Uterus (tissue), 4 donors: ENCODE results near the gene NBAS. TPM values are rescaled to one million over a fixed set of nuclear protein-coding genes. Genes with fewer than 3 reads are reported as not detected.
"Not testable (repeated sequence)": the region's sequence is repeated elsewhere in the genome, so short reads cannot be mapped to it uniquely, and the experiment has no call there.

ENCODE experiments used
- DNase-seq, 2 donors: peaks; one replicate each; pipeline ENCODE4 v3.0.0-alpha.2; 2019 to 2020
- H3K27ac ChIP-seq, 2 donors: fragments of 200-600 bp; sonication (generic); 1 replicate in 1 of 2; 2 replicates in 1 of 2; pipeline ENCODE4 v1.5.1; 2016 to 2018
- H3K27me3 ChIP-seq, 2 donors: fragments of 200-600 bp; sonication (generic); one replicate each; pipeline ENCODE4 v1.5.1; 2018 to 2019; ENCODE audit warnings: control low read depth in 1 of 2
- H3K36me3 ChIP-seq, 2 donors: fragments of 200-600 bp; sonication (generic); one replicate each; pipeline ENCODE4 v1.5.1; 2019; ENCODE audit warnings: control low read depth in 1 of 2
- H3K4me1 ChIP-seq, 2 donors: fragments of 200-600 bp; sonication (generic); one replicate each; pipeline ENCODE4 v1.5.1; 2018 to 2019; ENCODE audit warnings: control low read depth in 1 of 2
- H3K4me3 ChIP-seq, 2 donors: fragments of 200-600 bp; sonication (generic); 1 replicate in 1 of 2; 2 replicates in 1 of 2; pipeline ENCODE4 v1.5.1; 2018 to 2019; ENCODE audit warnings: mild to moderate bottlenecking in 1 of 2
- H3K9me3 ChIP-seq, 2 donors: fragments of 200-600 bp; sonication (generic); one replicate each; pipeline ENCODE4 v1.5.1; 2019; ENCODE audit warnings: control low read depth in 1 of 2
- POLR2A ChIP-seq, 2 donors: fragments of 450-650 bp; IDR thresholded peaks; one replicate each; pipeline ENCODE4 v1.6.1; 2016; ENCODE audit warnings: antibody characterized with exemption in 2 of 2, mild to moderate bottlenecking in 1 of 2, moderate library complexity in 1 of 2
- intact Hi-C: fragments of 100-400 bp; cut with DNase I; formaldehyde crosslinking; loops from one replicate; pipeline ENCODE4 v1.15.1; 2023; ENCODE audit warnings: low total_unique reads
- total RNA-seq, 4 donors: library from RNA; depleted of rRNA in 3 of 4; stranded (reverse); fragments of >200 nt in 3 of 4; gene quantifications; one replicate each; pipeline versions ENCODE4 v1.1.0 to v1.2.4, GENCODE V29; 2014 to 2023
- TF ChIP-seq, protein P1 (sequence below), 4 experiments: fragments of 200-600 bp in 2 of 4; fragments of 450-650 bp in 2 of 4; sonication (generic) in 2 of 4; IDR thresholded peaks; one replicate each; pipeline ENCODE4 v1.5.1; 2016 to 2019; ENCODE audit warnings: antibody characterized with exemption in 4 of 4, mild to moderate bottlenecking in 2 of 4, moderate library complexity in 1 of 4
- donor health status: DM: yes; HTN: yes; CAD: no.

The NBAS gene
- total RNA-seq, 4 donors from 2014 or later = 36.2 to 93.5 (median 49.5) TPM

DNA sequence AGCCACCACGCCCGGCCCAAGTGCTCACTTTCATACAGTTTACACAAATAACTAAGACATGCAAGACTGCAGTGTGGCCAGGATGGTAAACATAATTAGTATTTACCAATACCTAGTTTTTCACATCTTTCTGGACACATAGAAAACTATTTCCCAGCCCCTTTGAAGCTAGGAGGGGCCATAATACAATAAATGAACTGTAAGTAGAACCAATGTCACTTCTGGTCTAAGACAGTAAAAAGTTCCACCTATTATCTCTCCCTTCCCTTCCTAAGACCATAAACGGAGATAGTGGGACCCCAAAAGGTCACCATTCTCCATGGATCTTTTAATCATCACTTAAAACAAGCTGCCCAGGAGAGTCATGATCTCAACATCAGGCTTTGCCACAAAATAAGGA lies 51.0 kb downstream of the NBAS start:
- intact Hi-C loops = no loop called here
- H3K36me3 ChIP-seq = no peaks in the 10 kb centered on the region
- no peaks in the 10 kb centered on the region for H3K9me3 ChIP-seq
- no peaks in the 10 kb centered on the region for H3K27me3 ChIP-seq
- no peaks in the 10 kb centered on the region for H3K4me1 ChIP-seq
- no peak for DNase-seq
- TF ChIP-seq, protein P1, sequence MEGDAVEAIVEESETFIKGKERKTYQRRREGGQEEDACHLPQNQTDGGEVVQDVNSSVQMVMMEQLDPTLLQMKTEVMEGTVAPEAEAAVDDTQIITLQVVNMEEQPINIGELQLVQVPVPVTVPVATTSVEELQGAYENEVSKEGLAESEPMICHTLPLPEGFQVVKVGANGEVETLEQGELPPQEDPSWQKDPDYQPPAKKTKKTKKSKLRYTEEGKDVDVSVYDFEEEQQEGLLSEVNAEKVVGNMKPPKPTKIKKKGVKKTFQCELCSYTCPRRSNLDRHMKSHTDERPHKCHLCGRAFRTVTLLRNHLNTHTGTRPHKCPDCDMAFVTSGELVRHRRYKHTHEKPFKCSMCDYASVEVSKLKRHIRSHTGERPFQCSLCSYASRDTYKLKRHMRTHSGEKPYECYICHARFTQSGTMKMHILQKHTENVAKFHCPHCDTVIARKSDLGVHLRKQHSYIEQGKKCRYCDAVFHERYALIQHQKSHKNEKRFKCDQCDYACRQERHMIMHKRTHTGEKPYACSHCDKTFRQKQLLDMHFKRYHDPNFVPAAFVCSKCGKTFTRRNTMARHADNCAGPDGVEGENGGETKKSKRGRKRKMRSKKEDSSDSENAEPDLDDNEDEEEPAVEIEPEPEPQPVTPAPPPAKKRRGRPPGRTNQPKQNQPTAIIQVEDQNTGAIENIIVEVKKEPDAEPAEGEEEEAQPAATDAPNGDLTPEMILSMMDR (IDR thresholded peaks at IDR 0.05) = no peak
- no peak for TF ChIP-seq POLR2A (IDR thresholded peaks at IDR 0.05)
- no peak overlapping the region for H3K27ac ChIP-seq
- no peak overlapping the region for H3K4me3 ChIP-seq

DNA sequence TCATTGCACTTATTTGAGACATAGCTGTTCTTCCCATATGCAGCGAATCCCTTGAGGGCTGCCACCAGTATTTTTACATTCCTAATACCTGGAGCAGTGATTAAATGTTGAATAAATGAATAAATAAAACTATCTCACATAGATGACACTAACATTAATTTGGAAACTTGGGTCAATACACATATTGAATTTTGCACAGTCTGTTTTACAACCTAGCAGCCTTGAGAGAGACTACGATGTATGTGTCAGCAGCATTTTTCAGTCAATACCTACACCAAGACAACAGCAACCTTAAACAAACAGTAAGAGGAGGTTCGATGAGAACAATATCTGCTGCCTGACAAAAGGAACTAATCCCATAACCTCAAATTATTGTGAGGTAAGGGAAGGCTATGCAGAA lies 53.4 kb downstream of the NBAS start:
- H3K9me3 ChIP-seq = no peaks in the 10 kb centered on the region
- H3K27me3 ChIP-seq = no peaks in the 10 kb centered on the region
- intact Hi-C loops = no loop called here
- no peaks in the 10 kb centered on the region for H3K4me1 ChIP-seq
- H3K27ac ChIP-seq = no peak overlapping the region
- DNase-seq = no peak
- no peaks in the 10 kb centered on the region for H3K36me3 ChIP-seq
- H3K4me3 ChIP-seq = no peak overlapping the region
- no peak for TF ChIP-seq POLR2A (IDR thresholded peaks at IDR 0.05)
- TF ChIP-seq, protein P1 (IDR thresholded peaks at IDR 0.05) = no peak

DNA sequence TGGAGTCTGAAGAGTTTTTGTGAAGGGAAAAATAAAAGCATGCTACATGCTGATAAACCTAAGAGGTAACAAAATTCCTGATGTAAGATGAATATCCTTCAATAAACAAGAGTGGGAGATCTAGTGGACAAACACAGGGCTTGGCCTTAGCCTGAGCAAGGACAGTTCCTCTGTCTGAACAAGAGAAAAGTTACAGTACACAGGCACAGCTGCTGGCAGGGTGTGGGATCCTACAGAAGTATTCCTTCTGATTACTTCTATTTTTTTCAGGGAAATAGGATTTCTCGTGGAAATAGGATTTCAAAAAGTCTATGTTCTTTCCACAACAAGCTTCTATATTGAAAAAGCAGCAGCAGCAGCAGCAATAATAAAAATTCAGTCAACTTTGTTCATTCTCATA lies 54.1 kb downstream of the NBAS start:
- TF ChIP-seq, protein P1 (IDR thresholded peaks at IDR 0.05) = no peak
- no peak for TF ChIP-seq POLR2A (IDR thresholded peaks at IDR 0.05)
- Histone ChIP-seq H3K9me3 (no peaks in the 10 kb centered on the region), H3K36me3 (no peaks in the 10 kb centered on the region), H3K4me1 (no peaks in the 10 kb centered on the region), H3K27ac (no peak overlapping the region), H3K4me3 (no peak overlapping the region), H3K27me3 (no peaks in the 10 kb centered on the region)
- DNase-seq = no peak
- intact Hi-C loops = no loop called here

- TF ChIP-seq POLR2A (IDR thresholded peaks at IDR 0.05) = no peak
- TF ChIP-seq, protein P1 (IDR thresholded peaks at IDR 0.05) = no peak
- Histone ChIP-seq H3K4me1 (no peaks in the 10 kb centered on the region), H3K4me3 (no peak overlapping the region), H3K36me3 (no peaks in the 10 kb centered on the region), H3K27me3 (no peaks in the 10 kb centered on the region), H3K27ac (no peak overlapping the region), H3K9me3 (no peaks in the 10 kb centered on the region)
- no peak for DNase-seq
- intact Hi-C loops = no loop called here
These were observed 54.8 kb downstream of the NBAS start for GRCh38 chr2:15506229-15506819.

GRCh38 chr2:15504882-15505663 lies 56.1 kb downstream of the NBAS start:
- Histone ChIP-seq H3K36me3 (no peaks in the 10 kb centered on the region), H3K4me1 (no peaks in the 10 kb centered on the region), H3K27ac (no peak overlapping the region), H3K4me3 (no peak overlapping the region), H3K9me3 (no peaks in the 10 kb centered on the region), H3K27me3 (no peaks in the 10 kb centered on the region)
- intact Hi-C loops = no loop called here
- TF ChIP-seq POLR2A (IDR thresholded peaks at IDR 0.05) = no peak
- TF ChIP-seq, protein P1 (IDR thresholded peaks at IDR 0.05) = no peak
- no peak for DNase-seq

DNA sequence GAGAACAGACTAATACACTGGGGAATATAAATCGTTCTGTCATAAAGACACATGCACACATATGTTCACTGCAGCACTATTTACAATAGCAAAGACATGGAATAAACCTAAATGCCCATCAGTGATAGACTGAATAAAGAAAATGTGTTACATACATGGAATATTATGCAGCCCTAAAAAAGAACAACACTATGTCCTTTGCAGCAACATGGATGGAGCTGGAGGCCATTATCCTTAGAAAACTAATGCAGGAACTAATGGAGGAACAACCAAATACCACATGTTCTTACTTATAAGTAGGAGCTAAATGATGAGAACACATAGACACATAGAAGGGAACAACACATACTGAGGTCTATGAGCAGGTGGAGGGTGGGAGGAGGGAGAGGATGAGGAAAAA lies 61.9 kb downstream of the NBAS start:
- intact Hi-C loops, H3K4me1 ChIP-seq, H3K27me3 ChIP-seq, H3K27ac ChIP-seq, H3K9me3 ChIP-seq, H3K36me3 ChIP-seq, DNase-seq, H3K4me3 ChIP-seq: not testable (repeated sequence)
